ENCODE results near the gene FHIT.
"Not testable (repeated sequence)": the region's sequence is repeated elsewhere in the genome, so short reads cannot be mapped to it uniquely, and the experiment has no call there.

Gene FHIT

DNA sequence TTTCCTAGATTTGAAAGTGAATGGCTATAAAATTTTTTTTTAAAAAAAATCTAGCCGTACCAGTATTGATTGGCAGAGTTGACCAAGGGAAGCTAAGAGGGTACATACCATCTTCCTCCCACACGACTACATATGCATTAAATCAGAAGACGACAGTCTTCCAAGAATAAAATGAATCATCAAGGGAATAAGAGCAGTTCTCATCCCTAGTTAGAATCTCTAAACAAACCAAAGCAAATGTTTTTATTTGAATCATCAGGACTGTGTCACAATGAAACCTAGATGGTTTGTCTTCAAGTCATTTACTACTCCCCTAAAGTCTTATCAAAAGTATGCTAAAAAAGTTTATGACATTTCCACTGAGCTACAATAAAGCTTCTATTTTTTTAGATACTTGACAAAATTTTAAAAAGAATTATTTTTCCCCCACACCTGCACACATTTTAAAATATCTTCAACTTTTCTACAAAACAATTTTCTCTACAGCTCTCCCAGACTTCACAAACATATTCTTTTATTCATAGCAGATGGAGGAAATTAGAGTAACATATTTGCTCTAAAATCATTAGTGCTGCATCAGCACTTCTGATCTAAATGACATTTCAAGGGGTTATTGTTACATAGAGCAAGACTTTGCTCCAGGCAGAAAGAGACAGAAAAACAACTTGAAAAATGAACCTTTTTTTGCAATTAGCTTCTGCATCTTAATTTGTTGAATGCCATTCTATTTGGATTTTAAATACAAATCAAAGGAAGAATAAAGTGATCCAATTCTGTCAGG is 547.1 kb downstream of the FHIT start:
- no peak for DNase-seq (ENCODE audit: low read depth)

DNA sequence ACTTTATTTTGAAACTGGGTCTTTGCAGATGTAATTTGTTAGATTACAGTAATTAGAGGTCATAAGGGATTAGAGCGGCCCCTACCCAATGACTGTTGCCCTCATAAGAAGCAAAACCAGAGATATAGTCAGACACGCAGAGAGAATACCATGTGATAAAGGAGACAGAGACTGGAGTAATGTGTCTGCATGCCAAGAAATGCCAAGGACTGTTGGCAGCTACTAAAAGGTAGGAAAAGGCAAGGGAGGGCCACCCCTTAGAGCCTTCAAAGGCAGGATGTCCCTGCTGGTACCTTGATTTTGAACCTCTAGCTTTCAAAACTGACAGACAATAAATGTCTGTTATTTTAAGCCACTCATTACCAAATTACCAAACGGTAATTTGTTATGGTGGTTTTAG is 548.2 kb downstream of the FHIT start:
- no peak for DNase-seq (ENCODE audit: low read depth)

DNA sequence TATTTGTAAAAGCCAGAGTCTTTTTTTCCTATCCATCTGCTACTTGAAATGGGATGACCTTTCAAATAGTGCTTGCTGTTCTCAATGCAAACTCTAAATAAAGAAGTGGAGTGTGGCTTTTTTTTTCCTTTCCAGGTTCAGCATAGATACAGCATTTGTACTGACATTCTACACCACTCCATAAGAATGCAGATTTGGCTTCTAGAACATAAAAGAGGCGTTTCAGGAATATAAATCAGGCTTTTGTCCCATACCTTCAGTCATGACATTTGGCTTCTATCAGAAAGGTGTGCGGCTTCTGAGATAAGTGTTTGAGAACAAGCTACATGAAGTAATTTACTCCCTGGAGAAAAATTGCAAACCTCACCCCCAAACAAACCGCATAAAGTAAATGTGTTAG is 553.1 kb downstream of the FHIT start:
- no peak for DNase-seq (ENCODE audit: low read depth)

DNA sequence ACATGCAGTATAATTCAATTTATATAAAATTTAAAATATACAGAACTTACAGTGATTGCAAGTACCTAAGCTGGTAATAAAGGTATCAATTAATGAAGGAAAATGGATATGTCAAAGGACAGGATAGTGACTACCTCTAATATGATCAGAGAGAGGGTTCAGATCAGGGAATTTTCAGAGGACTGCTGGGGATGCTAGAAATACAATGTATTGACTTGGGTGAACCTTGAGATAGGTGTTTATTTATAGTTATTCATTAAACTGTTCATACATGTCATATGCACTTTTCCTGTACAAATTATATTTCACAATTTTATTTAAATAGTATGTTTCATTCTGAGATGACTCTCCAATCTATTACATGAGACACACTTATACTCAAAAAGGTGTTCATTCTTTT is 554.1 kb downstream of the FHIT start:
- no peak for DNase-seq (ENCODE audit: low read depth)

DNA sequence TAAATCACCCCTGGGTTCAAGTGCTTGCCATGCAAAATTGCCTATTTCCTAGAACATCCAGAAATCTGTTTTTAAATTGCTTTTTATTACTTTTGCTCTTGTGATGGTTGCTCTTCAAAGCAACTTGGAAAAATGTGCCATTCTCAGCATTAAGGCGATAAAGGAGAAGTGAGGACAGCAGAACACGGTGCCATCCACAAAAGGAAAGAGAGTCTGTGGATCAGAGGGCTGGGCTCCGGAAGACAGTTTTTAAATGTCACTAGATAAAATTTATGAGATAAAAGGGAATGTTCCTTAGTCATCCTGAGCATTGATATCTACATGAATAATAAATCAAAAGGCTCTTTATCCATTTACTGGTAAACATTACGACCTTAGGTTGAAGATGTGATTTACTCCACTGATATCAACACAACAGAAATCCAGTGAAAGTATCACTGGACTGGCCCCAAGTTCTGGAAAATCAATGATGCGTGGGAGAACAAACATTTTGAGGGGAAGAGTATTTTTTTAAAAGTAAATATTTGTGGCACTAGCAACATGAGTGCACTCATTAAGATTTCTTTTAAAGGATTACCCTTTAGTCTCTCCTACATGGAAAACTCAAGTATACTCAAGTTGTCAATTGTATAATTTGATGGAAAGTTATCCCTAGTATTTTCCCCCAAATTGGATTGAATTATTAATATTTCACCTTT is 554.7 kb downstream of the FHIT start:
- DNase-seq (ENCODE audit: low read depth), result no peak

DNA sequence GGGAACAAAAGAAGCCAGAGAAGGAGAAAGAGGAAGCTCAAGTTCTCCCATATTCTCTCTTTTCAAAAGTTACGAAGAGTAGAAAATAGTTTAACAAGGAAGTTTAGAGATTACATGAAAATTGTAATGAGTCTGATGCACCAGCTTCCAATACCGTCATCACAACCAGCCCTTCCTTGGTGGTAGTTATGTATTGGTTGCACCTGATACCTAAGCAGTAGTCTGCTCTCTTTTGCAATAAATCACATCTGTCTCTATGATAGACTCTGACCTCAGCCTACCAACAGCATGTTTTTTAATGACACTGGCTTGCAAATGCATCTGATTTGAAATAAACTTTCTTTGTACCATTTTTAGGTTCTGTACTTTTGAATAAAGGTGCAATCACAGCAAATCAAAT is 575.8 kb downstream of the FHIT start:
- no peak for DNase-seq (ENCODE audit: low read depth)

DNA sequence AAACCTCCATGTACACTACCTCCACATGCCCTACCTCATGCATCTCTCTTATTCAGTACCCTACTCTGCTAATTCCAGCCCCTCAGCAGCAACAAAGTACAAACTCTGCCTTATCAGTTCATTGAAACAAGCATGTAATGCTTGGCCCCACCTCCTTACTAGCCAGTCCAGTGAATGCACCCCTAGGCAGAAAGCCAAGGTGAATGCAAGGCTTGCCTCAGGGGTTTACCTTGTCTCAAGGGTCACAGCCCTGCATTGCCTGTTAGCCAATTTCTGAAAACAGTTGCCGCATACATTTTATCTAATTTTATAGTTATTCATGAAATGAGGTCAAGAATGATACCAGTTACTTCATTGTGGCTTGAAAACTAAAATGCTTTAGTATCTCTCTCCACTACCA is 576.4 kb downstream of the FHIT start:
- no peak for DNase-seq (ENCODE audit: low read depth)

DNA sequence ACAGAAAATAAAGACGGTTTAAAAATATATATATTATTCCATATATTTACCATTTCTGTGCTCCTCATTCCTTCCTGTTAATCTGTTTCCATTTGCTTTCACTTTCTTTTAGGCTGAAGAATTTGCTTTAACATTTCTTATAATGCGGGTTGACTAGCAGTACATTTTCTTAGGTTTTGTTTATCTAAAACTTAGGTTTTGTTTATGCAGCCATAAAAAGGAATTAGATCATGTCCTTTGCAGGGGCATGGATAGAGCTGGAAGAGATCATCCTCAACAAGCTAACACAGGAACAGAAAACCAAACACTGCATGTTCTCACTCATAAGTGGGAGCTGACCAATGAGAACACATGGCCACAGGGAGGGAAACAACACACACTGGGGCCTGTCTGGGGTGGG is 578.1 kb downstream of the FHIT start:
- no peak for DNase-seq (ENCODE audit: low read depth)

DNA sequence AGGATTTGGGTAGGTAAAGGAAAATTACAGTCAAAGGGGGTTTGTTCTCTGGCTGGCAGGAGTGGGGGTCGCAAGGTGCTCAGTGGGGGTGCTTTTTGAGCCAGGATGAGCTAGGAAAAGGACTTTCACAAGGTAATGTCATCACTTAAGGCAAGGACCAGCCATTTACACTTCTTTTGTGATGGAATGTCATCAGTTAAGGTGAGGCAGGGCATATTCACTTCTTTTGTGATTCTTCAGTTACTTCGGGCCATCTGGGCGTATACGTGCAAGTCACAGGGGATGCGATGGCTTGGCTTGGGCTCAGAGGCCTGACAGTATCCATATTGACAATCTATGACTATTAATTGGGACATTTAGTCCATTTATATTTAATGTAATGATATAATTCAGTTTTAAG is 578.9 kb downstream of the FHIT start:
- not testable (repeated sequence) for DNase-seq (ENCODE audit: low read depth)

DNA sequence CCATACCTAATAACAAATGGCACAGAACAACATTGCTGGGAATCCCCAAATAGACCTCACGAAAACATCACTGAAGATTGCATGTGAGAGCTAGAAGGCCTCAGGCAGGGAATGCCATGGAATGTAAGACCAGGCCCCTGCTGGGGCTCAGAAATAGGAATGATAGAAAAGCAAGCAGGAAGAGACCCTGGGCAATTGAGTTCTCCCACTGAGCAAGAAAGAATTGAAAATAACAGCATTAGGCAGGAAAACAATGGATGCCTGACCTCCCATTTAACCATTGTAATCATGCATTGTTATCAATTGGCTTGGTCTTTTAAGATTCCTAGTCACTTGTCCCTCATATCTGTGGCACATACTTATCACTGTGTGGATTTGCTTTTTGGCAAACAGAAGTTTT is 581.6 kb downstream of the FHIT start:
- DNase-seq (ENCODE audit: low read depth), result no peak

DNA sequence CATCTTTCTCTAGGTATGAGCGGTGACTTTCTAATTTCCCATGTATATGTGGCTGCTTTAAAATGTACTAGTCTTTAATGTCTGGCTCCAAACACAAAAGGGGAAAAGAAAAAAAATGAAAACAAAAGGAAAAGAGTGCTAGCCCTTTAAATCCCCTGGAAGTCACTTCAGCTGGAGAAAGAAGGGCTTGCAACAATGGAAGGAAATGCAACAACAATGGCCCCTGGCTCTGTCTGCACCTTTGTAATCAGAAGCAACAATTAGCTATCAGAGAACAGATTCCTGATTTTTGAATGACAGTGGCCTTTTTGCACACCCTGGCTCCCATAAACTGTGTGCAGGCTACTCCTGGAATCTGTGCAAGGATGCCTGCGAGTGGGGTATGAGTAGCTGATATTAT is 591.2 kb downstream of the FHIT start:
- DNase-seq (ENCODE audit: low read depth), result no peak

DNA sequence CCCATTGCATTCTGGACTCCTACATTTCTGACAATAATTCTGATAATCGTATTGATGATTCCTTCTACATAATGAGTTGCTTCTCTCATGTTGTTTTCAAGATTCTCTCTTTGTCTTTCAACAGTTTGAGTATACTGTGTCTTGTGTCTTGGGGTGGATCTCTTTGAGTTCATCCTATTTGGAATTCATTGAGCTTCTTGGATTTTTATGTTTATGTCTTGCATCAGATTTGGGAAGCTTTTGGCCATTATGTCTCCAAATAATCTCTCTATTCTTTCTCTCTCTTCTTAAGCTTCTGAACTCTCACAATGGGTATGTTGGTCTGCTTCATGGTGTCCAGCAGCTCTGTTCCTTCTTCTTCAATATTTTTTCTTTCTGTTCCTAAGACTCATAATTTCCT is 592.2 kb downstream of the FHIT start:
- no peak for DNase-seq (ENCODE audit: low read depth)

DNA sequence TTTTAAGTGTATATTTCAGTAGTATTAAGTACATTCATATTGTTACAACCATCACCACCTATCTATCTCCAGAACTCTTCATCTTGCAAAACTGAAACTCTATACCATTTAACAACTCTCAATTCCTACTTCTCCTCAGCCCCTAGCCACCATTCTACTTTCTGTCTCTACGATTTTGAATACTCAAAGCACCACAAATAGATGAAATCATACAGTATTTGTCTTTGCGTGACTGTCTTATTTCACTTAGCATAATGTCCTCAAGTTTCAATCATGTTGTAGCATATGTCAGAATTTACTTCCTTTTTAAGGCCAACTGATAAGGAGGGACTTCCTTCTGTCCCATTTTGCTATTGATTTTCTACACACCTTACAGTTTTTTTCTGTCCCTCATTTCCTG is 593.3 kb downstream of the FHIT start:
- DNase-seq (ENCODE audit: low read depth), result no peak

DNA sequence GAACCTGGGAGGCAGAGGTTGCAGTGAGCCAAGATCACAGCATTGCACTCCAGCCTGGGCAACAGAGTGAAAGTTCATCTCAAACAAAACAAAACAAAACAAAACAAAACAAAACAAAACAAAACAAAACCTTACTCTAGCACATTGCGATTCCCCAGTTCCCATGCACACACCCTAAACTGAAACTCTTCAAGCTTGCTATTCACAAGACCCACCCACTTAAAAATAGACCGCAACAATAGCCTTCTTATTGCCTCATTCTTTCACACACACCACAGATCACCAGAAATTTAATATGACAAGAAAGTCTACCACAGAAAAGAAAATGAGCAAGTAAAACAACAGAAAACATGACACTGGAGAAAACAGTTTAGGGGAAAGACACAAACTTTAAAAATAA is 598.4 kb downstream of the FHIT start:
- DNase-seq (ENCODE audit: low read depth), result no peak

DNA sequence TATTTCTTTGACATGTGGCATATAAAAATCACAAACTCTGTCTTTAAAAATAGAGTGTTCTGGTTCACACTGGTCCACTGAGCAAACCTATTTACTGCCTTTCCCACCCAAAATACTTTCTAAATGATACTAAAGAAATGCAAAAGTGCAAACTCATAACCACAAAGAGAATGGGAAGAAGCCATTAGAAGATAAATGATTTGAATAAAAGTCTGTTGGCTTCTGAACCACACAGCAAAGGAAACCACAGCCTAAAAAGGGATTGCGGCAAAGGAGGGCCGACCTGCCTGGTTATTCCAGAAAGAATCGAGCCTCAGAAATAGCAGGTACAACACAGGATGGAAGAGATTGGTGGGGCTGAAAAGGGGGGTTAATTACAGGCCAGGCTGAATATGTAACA is 599.5 kb downstream of the FHIT start:
- DNase-seq (ENCODE audit: low read depth), result no peak

DNA sequence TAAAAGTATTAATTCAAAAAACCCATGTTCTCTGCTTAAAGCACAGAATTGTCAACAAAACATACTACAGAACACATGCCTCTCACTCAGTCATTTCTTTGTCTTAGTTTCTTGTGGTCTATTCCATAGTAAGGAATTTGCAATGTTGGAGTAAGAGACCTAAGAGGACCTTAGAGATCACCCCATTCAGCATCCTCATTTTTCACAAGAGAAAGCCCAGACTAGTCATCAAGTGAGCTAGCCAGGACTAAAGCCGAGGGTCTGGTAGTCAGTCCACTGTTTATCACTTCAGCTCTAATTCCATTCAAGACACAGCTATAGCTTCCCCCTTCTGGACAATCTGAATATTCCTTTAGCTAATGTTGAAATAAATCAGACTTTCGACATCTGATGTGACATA is 601.1 kb downstream of the FHIT start:
- DNase-seq (ENCODE audit: low read depth), result no peak

DNA sequence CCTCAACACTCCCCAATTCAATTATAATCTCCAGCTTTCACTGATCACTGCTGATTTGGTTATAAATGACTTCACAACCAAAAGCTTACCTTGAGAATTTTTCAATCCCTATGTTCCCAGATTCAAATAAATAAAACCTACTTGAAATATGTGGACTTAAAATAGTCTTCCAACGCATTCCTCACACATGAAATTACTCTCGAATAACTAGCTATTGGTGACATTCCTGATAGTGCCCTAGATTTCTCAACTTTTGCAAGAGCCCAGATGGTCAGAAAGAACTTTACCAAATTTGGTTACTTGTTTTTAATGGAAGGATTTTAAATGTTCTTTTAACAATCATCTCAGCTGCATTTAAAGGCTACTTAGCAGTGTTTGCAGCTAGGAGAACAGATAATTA is 605.5 kb downstream of the FHIT start:
- DNase-seq (ENCODE audit: low read depth), result no peak

DNA sequence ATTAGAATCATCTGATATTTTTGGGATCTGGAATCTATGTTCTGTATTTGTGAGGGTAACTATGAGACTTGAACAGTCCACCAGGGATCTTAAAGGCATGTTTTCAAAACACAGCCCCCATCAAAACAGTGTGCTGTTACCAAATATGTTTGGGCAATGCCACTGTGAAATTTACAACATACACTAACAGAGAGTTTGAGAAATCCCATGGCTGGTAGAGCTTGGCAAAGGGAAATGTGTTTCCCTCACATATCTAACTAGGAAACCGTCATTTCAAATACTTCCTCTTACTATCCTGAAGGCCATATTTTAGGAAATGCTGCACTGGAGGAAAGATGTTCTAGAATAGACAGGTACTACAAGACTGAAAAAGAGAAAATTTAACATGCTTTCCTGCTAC is 607.4 kb downstream of the FHIT start:
- DNase-seq (ENCODE audit: low read depth), result no peak

DNA sequence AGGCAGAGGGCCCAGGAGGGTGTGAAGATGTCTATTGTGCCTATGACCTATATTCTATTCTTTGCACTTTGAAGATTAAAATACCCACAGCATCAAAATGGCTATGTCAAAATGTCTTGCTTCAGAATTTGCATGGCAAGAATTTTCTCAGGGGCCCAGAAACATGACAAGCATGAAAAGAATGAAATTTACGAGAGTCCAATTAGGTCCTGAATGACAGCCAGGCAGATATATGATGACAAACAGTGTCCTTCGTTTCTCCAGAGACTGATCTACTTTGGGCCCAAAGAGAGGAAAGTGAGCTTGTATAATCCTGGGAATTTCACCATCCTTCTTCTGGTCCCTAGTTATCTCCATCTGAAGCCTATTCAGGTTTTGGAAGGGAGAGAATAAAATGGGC is 609.9 kb downstream of the FHIT start:
- DNase-seq (ENCODE audit: low read depth), result no peak

DNA sequence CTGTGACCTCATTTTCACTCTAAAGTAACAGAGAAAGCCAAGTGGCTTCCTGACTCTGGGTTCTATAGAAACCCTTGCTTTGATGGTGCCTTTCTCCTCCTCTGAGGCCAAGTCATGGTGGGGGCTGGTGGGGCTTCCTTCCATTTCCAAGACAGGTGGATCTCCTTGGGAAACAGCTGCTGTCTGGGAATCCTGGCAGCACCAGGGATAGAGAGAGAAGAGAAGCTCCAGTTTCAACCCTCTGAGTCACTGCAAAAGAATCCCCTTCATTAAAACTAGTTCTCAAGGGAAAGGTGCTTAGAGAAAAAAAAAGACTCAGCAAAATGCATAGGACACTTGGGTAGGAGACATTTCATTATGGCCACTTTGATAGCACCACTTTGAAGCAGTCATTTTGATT is 614.4 kb downstream of the FHIT start:
- DNase-seq (ENCODE audit: low read depth), result no peak

DNA sequence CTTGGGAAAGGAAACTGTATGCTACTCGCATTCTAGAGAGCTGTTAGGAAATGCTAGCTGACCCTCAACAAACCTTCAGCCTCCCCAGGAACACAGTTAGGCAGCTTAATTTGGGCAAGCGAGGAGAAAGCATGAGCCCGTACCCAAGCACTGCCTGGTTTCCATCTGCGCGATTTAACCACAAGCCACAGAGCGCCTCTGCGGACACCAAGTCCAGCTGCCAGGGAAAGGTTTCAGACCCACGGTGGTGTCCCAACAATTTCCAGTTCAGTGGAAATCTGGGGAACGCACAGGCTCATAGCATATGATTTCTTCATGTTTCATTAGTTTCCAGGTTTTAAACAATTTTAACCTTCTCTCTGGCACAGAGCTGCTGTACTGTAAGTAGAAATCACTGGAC is 617.6 kb downstream of the FHIT start:
- DNase-seq (ENCODE audit: low read depth), result no peak

DNA sequence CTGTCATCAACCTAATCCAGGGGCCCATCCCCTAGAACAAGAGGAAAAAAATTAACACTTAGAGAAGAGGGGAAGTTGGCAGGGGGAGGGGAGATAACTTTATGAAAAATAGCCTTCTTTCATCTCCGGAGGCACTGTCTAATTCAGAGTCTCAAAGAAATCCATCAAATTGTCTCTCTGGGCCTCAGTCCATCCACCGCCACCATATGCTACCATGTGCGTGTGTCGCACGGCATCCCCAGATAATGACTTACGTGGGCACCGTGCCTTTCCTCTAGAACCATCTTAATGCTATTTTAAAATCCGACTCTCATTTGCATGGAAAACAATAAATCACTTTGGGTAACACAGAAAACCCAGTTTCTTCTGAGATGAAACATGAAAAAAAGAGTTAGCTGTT is 619.7 kb downstream of the FHIT start:
- no peak for DNase-seq (ENCODE audit: low read depth)

DNA sequence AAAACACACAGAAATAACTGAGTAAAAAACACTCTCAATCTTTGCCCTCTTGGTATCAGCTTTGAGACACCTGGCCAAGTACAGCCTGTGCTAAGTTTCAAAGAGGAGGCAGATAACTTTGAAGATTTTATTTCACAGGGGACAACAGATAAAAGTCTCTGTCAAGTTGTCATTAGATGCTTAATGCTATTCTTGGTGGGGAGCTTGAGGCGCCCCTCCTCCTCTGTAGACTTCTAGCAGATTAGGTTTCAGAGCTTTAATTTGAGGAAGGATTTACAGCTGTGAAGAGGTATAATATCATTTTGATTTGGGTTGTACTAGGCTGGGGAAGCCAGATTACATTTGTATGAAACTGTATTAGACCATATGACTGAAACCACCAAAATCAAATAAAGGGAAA is 620.3 kb downstream of the FHIT start:
- DNase-seq (ENCODE audit: low read depth), result no peak

DNA sequence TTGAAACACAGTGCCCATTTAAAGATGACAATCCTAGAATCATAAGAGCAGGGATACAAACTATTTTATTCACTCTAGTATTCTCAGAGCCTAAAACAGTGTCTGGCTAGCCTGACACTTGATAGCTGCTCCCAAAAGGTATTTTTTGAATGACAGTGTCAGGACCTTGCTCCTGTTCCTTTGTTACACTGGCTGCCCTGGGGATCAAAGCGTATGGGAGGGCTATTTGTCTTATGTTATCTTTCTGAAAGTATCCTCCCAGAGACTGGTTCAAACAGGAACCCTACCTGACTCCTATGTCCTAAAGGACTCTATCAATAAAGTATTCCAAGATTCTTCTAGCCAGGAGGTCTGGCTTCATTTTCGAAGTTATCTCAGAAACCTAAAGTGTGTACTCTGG is 621.4 kb downstream of the FHIT start:
- no peak for DNase-seq (ENCODE audit: low read depth)
